Stomach (tissue), 19 donors: ENCODE measurements around the gene BBOX1. TPM values are rescaled to one million over a fixed set of nuclear protein-coding genes. Genes with fewer than 3 reads are reported as not detected.

Experiments used
- DNase-seq, 2 donors: peaks; one replicate each; pipeline versions ENCODE4 v3.0.0 to v3.0.0-alpha.2; 2013 to 2019
- H3K27ac ChIP-seq, 5 donors: fragments of 200-600 bp in 4 of 5; sonication (generic) in 4 of 5; one replicate each; pipeline ENCODE4 v1.5.1; 2013 to 2019; ENCODE audit warnings: mild to moderate bottlenecking in 1 of 5, moderate library complexity in 1 of 5
- H3K27me3 ChIP-seq, 3 donors: fragments of 200-600 bp; sonication (generic); one replicate each; pipeline ENCODE4 v1.5.1; 2017 to 2019; ENCODE audit warnings: mixed run types in 1 of 3
- H3K36me3 ChIP-seq, 4 donors: fragments of 200-600 bp; sonication (generic); 1 replicate in 3 of 4; 2 replicates in 1 of 4; pipeline ENCODE4 v1.5.1; 2016 to 2019
- H3K4me1 ChIP-seq, 4 donors: fragments of 200-600 bp; sonication (generic); one replicate each; pipeline ENCODE4 v1.5.1; 2016 to 2019
- H3K4me3 ChIP-seq, 4 donors: fragments of 200-600 bp; sonication (generic) in 3 of 4; one replicate each; pipeline ENCODE4 v1.5.1; 2016 to 2019; ENCODE audit warnings: mild to moderate bottlenecking in 1 of 4
- H3K9me3 ChIP-seq, 4 donors: fragments of 200-600 bp; sonication (generic); one replicate each; pipeline ENCODE4 v1.5.1; 2016 to 2019
- EP300 ChIP-seq: sonication (generic); formaldehyde crosslinking; IDR thresholded peaks from one replicate; pipeline ENCODE4 v1.6.1; 2017; ENCODE audit warnings: antibody characterized with exemption
- POLR2A ChIP-seq, 4 donors: fragments of 450-650 bp; IDR thresholded peaks; one replicate each; pipeline ENCODE4 v1.6.1; 2016; ENCODE audit warnings: antibody characterized with exemption in 4 of 4, control low read depth in 2 of 4, mild to moderate bottlenecking in 1 of 4, moderate library complexity in 1 of 4
- POLR2AphosphoS5 ChIP-seq, 3 donors: sonication (generic); formaldehyde crosslinking; IDR thresholded peaks; one replicate each; pipeline ENCODE4 v1.6.1; 2016; ENCODE audit warnings: antibody characterized with exemption in 3 of 3
- WGBS, 5 donors: extraction: QIAGEN DNeasy Blood & Tissue Kit in 3 of 5; methylation state at CpG; one replicate each; pipeline versions ENCODE4 v1.1.5 to v1.1.7; 2013 to 2018; 5-methylcytosine and 5-hydroxymethylcytosine counted together
- intact Hi-C: fragments of 100-400 bp; cut with DNase I; formaldehyde crosslinking; loops from one replicate; pipeline ENCODE4 v1.15.1; 2023; ENCODE audit warnings: low total_unique reads
- long read RNA-seq, 10 donors: transcript quantifications; one replicate each; lab custom pipeline, GENCODE V29; 2026
- polyA plus RNA-seq, 3 donors: library from polyadenylated mRNA; stranded (reverse); fragments of 200-250 nt; gene quantifications; one replicate each; pipeline ENCODE4 v1.2.3, GENCODE V29; 2013
- total RNA-seq, 5 donors: library from RNA; depleted of rRNA; stranded (reverse); fragments of >200 nt; gene quantifications; one replicate each; pipeline versions ENCODE4 v1.1.0 to v1.2.3, GENCODE V29; 2014 to 2016
- TF ChIP-seq, protein P1 (sequence below), 7 experiments: fragments of 450-650 bp in 4 of 7; fragments of 200-600 bp in 3 of 7; sonication (generic) in 3 of 7; IDR thresholded peaks; one replicate each; pipeline ENCODE4 v1.5.1; 2016 to 2019; ENCODE audit warnings: antibody characterized with exemption in 7 of 7, control low read depth in 2 of 7, mild to moderate bottlenecking in 1 of 7
- donor health status: healthy with polysubstance abuse.
- donor health status: Bipolar disorder and iron deficiency.
- donor health status: healthy.

BBOX1 gene, protein sequence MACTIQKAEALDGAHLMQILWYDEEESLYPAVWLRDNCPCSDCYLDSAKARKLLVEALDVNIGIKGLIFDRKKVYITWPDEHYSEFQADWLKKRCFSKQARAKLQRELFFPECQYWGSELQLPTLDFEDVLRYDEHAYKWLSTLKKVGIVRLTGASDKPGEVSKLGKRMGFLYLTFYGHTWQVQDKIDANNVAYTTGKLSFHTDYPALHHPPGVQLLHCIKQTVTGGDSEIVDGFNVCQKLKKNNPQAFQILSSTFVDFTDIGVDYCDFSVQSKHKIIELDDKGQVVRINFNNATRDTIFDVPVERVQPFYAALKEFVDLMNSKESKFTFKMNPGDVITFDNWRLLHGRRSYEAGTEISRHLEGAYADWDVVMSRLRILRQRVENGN
- total RNA-seq (1 to 10 TPM in 3 of 5 donors, not detected in 2; 2.3 to 6.7 (median 3.8) TPM), polyA plus RNA-seq (1 to 10 TPM in 1 of 3 donors, under 1 TPM in 1, not detected in 1; 0.31 to 4.3 TPM)
- long read RNA-seq, donor 1: 0 reads
- long read RNA-seq, donor 2: 0 reads
- long read RNA-seq, donor 3: 0 reads
- long read RNA-seq, donor 4: 0 reads
- long read RNA-seq, donor 5: 0 reads
- long read RNA-seq, donor 6: 0 reads
- long read RNA-seq, donor 7: 0 reads
- long read RNA-seq, donor 8: 0 reads
- long read RNA-seq, donor 9, partial matches to known transcripts: 0 of 1 reads
- long read RNA-seq, donor 9, other reads (novel, unspliced or antisense): 0 of 1 reads
- long read RNA-seq, donor 10: 0 reads

DNA sequence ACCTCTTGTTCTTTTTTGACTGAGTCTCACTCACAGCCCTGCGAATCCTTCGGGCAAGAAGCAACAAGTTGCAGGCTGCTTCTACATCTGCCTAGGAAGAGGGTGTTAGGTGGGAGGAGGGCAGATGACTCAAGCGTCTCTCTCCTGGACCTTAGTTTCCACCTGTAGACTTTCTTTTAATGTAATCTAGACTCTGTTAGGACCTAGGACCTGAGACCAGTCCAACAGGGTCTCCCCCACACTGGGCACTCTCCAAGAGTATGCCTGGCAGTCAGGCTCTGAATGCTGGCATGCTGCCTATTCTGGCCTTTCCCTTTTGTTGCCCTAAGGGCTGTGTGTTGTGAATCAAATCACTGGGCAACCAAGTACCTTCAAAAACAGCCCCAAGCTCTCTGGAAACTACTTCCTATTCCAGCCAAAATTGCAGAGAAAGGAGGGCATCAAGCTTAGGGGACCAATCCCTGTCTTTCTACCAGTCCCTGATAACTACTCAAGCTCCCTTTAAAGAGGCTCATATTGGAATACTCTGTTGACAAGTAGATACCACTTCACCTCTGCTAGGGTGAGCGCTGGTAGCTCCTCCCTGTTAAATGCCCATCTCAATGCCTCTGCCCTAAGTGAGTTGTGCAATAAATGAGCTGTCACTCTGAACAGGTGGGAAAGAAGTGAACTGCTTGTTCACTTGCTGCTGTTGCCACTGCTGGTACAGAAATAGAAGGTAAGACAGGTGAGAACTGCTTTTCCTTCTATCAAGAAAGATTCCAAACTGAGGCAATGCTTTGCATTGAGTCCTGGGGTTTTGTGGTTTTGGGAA, at the start of gene BBOX1:
BBOX1 (plus strand) TSS at position 514 of the 814 bp plus-strand sequence. CDS start 14,616 bp downstream, outside the sequence.
- DNase-seq: peak in 1 of 2 donors; percentile 35
- peaks cover 0 to 9% (median 0%) of the 10 kb centered on the region in 4 donors for H3K4me1 ChIP-seq
- H3K27me3 ChIP-seq: no peaks in the 10 kb centered on the region
- no peaks in the 10 kb centered on the region for H3K36me3 ChIP-seq
- peaks cover 0 to 17% (median 6%) of the 10 kb centered on the region in 4 donors for H3K9me3 ChIP-seq
- peak within 1 kb of the TSS in 1 of 5 donors; percentile 35 for H3K27ac ChIP-seq
- 51 to 56% (median 52%) methylated on average over 4 of the region's 4 CpGs for WGBS, 5 donors
- intact Hi-C loops: no loop called here
- TF ChIP-seq, protein P1, sequence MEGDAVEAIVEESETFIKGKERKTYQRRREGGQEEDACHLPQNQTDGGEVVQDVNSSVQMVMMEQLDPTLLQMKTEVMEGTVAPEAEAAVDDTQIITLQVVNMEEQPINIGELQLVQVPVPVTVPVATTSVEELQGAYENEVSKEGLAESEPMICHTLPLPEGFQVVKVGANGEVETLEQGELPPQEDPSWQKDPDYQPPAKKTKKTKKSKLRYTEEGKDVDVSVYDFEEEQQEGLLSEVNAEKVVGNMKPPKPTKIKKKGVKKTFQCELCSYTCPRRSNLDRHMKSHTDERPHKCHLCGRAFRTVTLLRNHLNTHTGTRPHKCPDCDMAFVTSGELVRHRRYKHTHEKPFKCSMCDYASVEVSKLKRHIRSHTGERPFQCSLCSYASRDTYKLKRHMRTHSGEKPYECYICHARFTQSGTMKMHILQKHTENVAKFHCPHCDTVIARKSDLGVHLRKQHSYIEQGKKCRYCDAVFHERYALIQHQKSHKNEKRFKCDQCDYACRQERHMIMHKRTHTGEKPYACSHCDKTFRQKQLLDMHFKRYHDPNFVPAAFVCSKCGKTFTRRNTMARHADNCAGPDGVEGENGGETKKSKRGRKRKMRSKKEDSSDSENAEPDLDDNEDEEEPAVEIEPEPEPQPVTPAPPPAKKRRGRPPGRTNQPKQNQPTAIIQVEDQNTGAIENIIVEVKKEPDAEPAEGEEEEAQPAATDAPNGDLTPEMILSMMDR (IDR thresholded peaks at IDR 0.05): no peak
- TF ChIP-seq POLR2A (IDR thresholded peaks at IDR 0.05) (no peak), POLR2AphosphoS5 (IDR thresholded peaks at IDR 0.05) (no peak), EP300 (no peak)
- H3K4me3 ChIP-seq: no peak within 1 kb of the TSS

DNA sequence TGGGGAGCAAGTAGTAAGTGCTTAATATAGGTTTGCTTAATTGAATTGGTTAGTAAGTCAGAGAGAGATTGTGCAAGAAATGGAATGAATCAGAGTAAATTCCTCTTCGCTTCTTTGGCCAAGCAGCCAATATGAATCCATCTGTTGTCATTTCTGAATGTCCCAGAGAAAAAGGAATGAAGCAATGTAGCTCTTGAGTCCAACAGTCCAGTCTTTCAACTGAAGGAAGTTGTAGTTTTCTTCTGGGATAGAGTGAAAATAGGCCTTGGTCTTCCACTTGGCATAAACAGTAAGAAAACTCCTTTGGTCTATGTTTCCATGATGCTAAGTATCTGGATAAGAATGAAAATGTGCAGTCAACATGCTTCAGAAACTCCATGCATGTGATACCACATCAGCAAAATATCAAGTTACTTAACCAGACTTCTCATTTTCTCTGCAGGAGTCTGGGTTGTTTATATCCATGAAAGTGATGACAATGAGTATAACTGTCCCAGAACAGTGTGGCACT, 48.5 kb upstream of the BBOX1 start:
- no peaks in the 10 kb centered on the region for H3K36me3 ChIP-seq
- H3K9me3 ChIP-seq: no peaks in the 10 kb centered on the region
- intact Hi-C loops: no loop called here
- WGBS, 5 donors: 47 to 75% (median 69%) methylated on average over 1 of the region's 1 CpG
- H3K27ac ChIP-seq: peak overlapping the region in 4 of 5 donors; percentile 50 to 85 (median 81)
- TF ChIP-seq POLR2AphosphoS5 (IDR thresholded peaks at IDR 0.05) (peak; percentile 36 to 62 (median 49)), POLR2A (IDR thresholded peaks at IDR 0.05) (no peak), EP300 (no peak)
- TF ChIP-seq, protein P1 (IDR thresholded peaks at IDR 0.05): no peak
- peaks cover 0 to 5% (median 2%) of the 10 kb centered on the region in 4 donors for H3K4me1 ChIP-seq
- DNase-seq: no peak
- H3K27me3 ChIP-seq: peaks cover 0 to 9% (median 0%) of the 10 kb centered on the region in 3 donors
- no peak overlapping the region for H3K4me3 ChIP-seq

DNA sequence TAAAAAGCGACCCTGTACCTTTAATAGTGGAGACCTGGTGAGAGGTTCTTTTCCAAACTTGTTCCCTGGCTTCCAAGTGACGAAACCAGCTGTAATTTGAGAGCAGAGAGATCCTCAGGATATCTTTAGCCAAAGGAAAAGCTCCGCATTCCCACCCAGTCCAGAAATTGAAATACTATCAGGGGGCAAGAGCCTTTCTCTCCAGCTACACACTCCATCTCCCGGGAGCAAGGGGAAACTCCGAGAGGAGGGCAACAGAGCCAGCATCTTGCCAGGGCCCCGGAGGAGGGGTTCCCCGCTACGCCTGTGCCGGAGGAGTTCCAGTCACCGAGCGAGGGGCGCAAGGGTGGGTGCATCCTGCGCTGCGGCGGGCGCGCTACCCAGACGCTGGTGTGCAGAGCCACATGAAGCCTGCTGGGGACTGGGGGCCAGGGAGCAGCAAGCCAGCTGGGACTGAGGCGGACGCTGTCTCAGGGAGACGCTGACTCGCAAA, 46.6 kb upstream of the BBOX1 start, which contains the start of gene FIBIN:
FIBIN (plus strand) TSS at position 148 of the 493 bp plus-strand sequence. CDS start 415 bp downstream, outside the sequence.
- DNase-seq: peak in 1 of 2 donors; percentile 73
- peaks cover 0 to 9% (median 0%) of the 10 kb centered on the region in 3 donors for H3K27me3 ChIP-seq
- peaks cover 0 to 5% (median 2%) of the 10 kb centered on the region in 4 donors for H3K4me1 ChIP-seq
- H3K36me3 ChIP-seq: no peaks in the 10 kb centered on the region
- 7 to 15% (median 9%) methylated on average over 8 to 22 of the region's 22 CpGs for WGBS, 5 donors
- intact Hi-C loops: no loop called here
- TF ChIP-seq POLR2AphosphoS5 (IDR thresholded peaks at IDR 0.05): peak; percentile 22 to 36 (median 25)
- TF ChIP-seq EP300: no peak
- TF ChIP-seq, protein P1 (IDR thresholded peaks at IDR 0.05): no peak
- TF ChIP-seq POLR2A (IDR thresholded peaks at IDR 0.05): no peak
- no peaks in the 10 kb centered on the region for H3K9me3 ChIP-seq
- H3K27ac ChIP-seq: peak within 1 kb of the TSS in 4 of 5 donors; percentile 71 to 85 (median 81)
- H3K4me3 ChIP-seq: peak within 1 kb of the TSS; percentile 44 to 54 (median 47)
